CD1c-positive myeloid dendritic cell (primary cell): Measurements from ENCODE around the gene C9orf85.
"Not testable (repeated sequence)": the region's sequence is repeated elsewhere in the genome, so short reads cannot be mapped to it uniquely, and the experiment has no call there.

Source experiments
- DNase-seq: peaks from one replicate; pipeline ENCODE4 v3.0.0-alpha.2; 2016; ENCODE audit errors: extremely low spot score

Gene C9orf85

DNA sequence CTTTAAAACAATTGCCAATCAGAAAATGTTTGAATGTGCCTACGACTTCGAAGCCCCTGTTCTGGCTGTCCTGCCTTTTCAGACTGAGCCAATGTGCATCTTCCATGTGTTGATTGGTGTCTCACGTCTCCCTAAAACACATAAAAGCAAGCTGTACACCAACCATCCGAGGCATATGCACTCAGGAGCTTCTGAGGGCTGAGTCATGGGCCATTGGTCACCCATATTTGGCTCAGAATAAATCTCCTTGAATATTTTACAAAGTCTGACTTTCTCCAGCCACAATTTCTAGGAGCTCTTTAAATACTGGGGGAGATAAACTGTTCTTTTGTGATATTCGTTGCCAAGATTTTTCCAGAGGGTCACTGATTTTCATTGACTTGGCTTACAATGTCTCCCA lies 95.1 kb downstream of the C9orf85 start:
- DNase-seq, result no peak

DNA sequence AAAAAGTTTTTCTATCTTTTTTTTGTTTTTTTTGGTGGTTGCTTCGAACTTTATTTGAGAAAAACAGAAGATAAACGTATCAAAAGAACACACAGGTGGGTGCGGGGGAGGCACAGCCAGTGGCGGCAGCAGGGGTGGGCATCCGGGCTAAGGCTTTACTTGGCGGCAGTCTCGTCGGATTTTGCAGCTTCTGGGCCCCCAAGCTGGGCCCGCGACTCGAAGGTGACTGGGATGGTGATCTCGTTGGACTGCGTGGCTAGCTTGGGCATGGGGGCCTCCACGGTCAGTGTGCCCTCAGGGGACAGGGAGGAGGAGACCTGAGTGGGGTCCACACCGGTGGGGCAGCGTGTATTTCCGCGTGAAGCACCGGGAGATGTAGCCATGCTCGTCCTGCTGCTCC lies 96.3 kb downstream of the C9orf85 start:
- DNase-seq, result not testable (repeated sequence)

DNA sequence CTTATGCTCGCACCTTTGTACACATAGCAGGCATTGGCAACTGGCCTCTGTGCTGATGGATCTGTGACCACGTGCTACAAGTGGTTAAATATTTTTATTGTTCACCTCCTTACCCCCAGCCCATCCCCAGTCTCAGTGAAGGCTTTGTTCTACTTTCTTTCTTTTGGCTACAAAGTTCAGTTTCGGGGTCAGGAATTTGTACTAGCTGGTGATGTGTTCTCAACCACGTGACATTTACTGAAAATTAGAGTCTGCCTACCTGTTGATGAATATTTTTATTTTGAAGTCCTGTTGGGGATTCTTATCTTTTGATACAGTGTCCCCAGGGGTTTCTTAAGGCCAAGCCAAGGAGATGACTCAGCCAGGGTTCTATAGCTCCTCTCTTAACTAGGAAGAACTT lies 101.2 kb downstream of the C9orf85 start:
- DNase-seq, result no peak

DNA sequence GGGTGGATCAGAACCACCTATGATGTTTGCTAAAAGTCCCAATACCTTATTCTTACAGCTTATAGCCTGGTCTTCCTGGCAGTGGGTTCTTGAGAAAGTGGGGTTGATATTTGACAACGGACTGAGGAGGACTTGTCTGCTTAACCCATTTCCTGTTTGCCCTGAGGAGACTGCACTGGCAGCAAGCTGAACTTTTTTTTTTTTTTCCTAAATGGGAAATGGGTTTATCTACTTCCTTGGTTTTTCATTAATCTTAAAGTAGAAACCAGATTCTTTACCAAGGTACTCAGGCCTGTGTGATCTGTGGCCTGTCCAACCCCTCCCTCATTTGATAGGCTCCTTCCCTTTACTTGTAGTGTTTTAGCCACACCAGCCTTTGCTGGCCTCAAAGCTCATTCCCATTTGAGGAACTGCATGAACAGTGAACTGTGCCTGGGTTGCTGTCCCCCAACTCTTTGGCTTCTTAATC lies 101.9 kb downstream of the C9orf85 start:
- no peak for DNase-seq

DNA sequence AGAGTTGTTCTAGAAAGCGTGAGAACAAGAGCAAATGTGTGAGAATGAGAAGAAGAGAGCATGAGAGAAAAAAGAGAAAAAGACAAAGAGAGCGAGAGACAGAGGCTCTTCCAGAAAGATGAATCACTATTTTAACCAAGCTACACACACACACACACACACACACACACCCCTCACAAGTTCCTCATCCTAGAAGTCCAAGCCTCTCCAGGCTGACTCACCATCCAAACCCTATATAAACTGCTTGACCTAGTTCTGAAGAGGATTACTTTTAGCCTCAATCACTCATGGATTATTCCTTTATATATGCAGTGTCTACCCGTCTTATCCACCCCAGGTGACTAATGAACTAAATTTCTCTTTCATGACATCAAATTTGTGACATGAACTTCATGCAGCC lies 111.4 kb downstream of the C9orf85 start:
- DNase-seq, result peak; percentile 60
